Limb (tissue), 2 donors: ENCODE measurements around the gene GEMIN5.
A peak's percentile ranks its signal among the peaks of the same experiment; 100 is the strongest.
"Not testable (repeated sequence)": the region's sequence is repeated elsewhere in the genome, so short reads cannot be mapped to it uniquely, and the experiment has no call there.

Source experiments
- DNase-seq, 2 donors: peaks; one replicate each; pipeline ENCODE4 v3.0.0-alpha.2; 2016; ENCODE audit errors: extremely low spot score in 2 of 2

The GEMIN5 gene, protein sequence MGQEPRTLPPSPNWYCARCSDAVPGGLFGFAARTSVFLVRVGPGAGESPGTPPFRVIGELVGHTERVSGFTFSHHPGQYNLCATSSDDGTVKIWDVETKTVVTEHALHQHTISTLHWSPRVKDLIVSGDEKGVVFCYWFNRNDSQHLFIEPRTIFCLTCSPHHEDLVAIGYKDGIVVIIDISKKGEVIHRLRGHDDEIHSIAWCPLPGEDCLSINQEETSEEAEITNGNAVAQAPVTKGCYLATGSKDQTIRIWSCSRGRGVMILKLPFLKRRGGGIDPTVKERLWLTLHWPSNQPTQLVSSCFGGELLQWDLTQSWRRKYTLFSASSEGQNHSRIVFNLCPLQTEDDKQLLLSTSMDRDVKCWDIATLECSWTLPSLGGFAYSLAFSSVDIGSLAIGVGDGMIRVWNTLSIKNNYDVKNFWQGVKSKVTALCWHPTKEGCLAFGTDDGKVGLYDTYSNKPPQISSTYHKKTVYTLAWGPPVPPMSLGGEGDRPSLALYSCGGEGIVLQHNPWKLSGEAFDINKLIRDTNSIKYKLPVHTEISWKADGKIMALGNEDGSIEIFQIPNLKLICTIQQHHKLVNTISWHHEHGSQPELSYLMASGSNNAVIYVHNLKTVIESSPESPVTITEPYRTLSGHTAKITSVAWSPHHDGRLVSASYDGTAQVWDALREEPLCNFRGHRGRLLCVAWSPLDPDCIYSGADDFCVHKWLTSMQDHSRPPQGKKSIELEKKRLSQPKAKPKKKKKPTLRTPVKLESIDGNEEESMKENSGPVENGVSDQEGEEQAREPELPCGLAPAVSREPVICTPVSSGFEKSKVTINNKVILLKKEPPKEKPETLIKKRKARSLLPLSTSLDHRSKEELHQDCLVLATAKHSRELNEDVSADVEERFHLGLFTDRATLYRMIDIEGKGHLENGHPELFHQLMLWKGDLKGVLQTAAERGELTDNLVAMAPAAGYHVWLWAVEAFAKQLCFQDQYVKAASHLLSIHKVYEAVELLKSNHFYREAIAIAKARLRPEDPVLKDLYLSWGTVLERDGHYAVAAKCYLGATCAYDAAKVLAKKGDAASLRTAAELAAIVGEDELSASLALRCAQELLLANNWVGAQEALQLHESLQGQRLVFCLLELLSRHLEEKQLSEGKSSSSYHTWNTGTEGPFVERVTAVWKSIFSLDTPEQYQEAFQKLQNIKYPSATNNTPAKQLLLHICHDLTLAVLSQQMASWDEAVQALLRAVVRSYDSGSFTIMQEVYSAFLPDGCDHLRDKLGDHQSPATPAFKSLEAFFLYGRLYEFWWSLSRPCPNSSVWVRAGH (N-terminal part only)

DNA sequence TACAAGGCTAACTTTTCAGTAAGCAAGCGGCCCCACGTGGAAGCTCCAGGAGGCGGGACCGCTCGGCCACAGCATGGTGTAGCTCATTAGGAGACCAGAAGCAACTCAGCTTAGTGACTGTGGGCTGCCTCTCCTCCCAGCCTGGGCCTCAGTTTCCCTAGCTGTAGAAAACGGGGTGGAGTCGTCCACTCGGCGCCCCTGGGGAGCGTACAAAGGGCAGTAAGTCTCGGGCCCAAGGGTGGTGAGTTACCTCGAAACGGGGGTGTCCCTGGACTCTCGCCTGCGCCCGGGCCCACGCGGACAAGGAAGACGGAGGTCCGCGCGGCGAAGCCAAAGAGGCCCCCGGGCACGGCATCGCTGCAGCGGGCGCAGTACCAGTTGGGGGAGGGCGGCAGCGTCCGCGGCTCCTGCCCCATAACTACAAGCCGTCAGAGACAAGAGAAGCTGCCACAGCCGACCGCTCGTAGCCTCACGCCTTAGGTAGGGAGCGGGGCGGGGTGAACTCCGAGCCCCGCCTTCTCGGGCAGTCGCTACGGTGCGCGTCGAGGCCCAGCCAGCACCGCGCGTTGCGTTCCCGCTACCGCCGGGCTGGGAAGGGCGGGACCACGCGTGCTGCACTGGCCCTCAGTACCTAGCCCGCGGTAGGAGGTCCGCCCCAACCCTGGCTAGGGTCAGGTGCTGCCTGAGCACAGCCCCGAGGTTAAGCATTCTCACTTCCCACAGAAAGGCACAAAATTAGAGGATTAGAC lies at the start of gene GEMIN5:
Gene GEMIN5 (minus strand): TSS at position 494 of the 749 bp plus-strand sequence. CDS start 78 bp downstream, at position 416.
- peak; percentile 84 to 91 for DNase-seq

DNA sequence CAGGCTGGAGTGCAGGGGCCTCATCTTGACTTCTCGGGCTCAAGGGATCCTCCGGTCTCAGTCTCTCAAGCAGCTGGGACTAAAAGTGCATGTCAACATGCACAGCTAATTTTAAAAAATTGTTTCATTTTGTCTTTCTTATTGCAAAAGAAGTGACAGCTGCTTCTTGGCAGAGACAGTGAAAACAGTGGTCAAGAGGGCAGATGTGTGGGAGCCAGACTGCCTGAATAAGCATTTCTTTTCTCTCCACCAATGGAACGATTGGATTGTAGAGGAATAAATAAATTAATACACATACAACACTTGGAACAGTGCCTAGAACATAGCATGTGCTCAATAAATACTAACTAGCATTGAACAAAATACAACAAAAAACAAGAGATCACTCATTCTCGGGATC lies 48.1 kb upstream of the GEMIN5 start:
- DNase-seq: no peak

DNA sequence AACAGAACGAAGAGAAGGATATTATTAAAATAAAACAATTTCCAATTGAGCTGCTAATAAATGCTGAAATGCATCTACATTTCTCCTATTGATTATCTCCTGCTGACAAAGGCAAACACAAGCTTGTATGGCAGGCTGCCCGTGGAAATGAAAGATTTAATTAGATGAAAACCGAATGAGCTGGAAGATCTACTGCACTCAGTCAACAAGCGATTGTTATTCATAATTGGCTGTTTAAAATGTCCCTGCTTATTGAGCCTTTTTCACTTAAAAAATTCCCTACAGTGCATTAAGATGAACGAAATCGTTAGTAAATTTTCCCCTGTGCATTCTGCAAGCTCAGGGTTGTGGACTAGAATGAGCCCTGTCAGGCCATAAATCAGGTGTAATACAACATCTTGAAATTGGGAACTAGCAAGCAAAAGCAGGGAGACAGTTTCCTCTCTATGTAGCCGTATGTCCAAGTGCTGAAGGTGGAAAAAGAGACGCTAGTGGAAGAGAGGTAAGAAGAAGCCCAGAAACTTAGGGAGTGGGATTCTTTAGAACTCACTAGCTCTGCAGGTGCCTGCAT lies 47.0 kb upstream of the GEMIN5 start:
- no peak for DNase-seq

DNA sequence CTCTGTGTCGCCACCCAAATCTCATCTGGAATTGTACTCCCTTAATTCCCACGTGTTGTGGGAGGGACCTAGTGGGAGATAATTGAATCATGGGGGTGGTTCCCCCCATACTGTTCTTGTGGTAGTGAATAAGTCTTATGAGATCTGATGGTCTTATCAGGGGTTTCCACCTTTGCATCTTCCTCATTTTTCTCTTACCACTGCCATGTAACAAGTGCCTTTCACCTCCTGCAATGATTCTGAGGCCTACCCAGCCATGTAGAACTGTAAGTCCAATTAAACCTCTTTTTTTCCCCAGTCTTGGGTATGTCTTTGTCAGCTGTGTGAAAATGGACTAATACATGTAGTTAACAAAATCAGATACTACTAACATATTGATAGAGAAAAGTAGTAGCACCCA lies 40.3 kb upstream of the GEMIN5 start:
- not testable (repeated sequence) for DNase-seq

DNA sequence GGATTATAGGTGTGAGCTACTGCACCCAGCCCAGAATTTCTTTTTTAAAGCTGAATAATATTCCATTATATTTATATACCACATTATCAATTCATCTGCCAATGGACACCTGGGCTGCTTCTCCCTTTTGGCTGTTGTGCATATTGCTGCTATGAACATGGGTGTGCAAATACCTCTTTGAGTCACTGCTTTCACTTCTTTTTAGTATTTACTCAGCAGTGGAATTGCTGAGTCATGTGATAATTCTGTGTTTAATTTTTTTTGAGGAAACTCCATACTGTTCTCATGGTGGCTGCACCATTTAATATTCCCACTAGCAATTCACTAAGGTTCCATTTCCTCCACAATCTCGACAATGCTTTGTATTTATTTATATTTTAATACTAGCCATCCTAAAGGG lies 39.4 kb upstream of the GEMIN5 start:
- DNase-seq: no peak

DNA sequence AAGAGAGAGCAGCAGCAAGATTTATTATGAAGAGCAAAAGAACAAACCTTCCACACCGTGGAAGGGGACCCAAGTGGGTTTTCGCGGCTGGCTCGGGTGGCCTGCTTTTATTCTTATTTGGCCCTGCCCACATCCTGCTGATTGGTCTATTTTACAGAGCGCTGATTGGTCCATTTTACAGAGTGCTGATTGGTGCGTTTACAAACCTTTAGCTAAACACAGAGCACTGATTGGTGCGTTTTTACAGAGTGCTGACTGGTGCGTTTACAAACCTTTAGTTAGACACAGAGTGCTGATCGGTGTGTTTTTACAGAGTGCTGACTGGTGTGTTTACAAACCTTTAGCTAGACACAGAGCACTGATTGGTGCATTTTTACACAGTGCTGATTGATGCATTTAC lies 38.1 kb upstream of the GEMIN5 start:
- not testable (repeated sequence) for DNase-seq

DNA sequence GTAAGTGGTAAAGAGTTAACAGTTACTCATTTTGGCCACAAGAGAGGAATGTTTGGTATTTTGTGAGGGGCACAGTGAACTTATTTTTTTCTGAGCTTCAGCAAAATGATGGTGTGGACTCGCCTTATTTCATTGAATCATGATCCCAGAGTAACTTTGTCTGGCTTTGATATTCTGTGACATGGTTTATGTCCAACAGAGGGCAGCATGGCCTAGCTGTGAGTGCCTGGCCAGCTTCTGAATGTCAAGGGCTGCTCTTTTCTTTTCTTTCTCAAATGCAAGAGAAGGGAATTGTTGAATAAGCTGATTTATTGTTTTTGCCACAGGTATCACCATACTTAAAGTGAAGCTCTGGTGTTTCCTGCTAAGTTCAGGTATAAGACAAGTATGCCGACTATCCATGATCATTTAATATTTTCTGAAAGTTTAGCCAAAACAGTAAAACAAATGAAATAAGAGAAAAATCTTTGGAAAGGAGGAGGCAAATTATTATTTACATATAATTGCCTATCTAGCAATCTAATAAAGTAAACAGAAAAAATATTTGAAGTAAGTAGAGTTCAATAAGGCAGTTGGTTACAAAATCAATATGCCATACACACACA lies 34.6 kb upstream of the GEMIN5 start:
- peak; percentile 49 to 57 for DNase-seq

DNA sequence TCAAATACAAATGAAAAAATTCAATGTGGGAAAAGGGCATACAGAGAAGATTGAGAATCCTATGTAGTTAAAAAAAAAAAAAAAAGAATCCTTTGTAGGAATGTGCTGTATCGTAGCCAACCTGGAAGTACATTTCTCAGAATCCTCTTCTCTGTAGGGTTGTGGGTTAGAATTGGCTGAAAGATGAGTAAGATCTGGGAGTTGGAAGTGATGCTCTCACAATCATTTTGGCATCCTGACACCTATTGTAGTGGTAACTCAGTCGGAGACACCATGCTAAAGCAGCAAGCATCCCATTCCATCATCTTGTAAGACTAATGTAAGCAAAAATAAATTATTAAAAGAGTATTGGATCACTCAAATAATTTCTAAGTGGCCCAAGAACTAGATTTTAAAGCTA lies 33.5 kb upstream of the GEMIN5 start:
- DNase-seq: no peak

DNA sequence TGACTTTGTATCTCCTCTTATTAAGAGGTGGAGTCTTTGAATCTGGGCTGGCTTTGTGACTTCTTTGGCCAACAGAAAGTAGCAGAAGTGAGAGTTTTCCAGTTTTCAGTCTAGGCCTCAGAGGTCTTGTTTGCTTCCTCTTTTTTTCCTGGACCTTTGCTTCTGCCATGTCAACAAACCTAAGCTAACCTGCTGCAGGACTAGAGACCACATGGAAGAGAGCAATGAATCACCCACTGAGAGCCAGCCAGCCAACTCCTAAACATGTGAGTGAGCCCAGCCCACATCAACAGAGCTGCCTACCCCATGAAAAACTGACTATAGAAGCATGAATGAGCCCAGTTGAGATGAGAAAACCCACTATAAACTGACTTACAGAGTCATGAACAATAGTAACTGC lies 32.7 kb upstream of the GEMIN5 start:
- no peak for DNase-seq

DNA sequence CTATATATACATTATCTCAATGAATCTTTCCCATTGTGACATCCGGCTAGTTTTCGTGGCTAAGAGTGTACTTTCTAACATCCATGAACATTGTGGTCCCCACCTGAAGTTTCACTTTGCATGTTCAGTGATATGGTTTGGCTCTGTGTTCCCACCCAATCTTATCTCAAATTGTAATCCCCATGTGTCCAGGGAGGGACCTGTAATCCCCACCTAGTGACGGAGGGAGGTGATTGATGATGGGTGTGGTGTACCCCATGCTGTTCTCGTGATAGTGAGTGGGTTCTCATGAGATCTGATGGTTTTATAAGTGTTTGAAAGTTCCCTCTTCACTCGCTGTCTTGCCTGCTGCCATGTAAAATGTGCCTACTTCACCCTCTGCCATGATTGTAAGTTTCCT lies 30.9 kb upstream of the GEMIN5 start:
- no peak for DNase-seq

DNA sequence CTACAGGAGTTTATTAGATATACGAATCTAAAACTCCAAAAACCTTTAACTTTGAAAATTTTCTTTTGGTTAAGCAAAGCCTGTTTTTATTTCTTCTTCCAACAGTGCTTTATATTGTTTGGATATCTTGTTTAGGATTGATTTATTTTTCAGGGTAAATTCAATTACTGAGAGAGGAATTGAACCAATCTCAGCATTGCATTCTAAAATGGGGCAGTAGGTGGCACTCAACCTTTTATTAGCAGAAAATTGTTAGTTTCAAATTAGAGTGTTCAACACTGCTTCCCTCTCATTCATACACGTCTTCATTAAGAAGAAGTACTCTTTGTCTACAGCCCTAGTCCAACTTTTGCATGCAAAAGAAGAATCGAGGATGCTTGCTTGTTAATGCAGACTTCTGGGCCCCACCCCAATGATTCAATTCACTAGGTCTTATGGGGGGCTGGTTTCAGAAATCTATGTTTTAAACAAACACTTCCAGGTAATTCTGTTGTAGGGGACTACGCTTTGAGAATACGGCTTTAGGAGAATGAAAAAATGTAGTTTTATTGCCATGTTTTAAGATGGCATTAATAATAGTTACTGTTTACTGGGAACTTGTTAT lies 29.5 kb upstream of the GEMIN5 start:
- DNase-seq: no peak

DNA sequence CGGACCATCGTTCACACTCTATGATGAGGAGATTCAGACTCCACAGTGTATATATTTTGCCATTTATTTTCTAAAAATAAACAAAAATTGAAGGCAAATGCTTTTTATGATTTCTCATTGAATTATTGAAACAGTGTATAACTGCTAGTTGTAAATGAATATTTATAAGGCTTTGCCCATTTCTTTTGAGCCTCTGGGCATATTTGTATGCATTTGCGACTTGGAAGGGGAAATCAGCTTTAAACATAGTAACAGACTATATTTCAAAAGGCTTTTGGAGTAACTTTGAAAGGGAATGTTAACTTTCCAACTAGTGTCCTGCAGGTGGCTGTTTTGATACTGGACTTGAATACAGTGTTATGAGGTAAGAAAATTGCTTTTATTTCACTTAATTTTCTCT lies 28.9 kb upstream of the GEMIN5 start:
- DNase-seq: no peak

DNA sequence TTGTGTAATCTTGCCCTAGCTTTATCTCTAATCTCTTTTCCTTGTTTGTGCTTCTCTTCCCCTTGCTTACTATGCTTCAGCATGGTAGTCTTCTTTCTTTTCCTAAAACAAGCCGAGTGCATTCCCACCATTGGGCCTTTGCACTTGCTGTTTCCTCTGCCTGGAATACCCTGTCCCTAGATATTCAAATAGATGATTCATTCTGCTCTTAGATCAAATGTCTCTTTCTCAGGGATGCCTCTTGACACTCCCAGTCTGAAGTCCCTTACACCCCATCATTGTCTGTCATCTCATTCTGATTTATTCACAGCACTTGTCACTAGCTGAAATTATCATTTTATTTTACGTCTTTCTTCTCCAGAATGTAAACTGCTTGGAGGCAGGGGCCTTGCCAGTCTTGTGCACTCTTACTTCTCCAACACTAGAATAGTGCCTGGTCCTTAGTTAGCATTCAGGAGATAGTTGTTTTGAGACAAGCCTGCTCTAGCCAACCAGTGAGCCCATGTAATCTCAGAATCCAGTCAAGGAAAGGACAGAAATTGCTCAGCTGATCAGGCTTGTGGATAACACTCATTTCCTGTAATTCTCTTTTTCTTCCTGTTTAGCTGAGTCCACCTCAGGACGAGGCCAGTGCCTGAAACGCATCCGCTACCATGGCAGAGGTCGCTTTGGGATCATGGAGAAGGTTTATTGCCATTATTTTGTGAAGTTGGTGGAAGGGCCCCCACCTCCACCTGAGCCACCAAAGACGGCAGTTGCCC lies 28.2 kb upstream of the GEMIN5 start:
- DNase-seq: no peak

DNA sequence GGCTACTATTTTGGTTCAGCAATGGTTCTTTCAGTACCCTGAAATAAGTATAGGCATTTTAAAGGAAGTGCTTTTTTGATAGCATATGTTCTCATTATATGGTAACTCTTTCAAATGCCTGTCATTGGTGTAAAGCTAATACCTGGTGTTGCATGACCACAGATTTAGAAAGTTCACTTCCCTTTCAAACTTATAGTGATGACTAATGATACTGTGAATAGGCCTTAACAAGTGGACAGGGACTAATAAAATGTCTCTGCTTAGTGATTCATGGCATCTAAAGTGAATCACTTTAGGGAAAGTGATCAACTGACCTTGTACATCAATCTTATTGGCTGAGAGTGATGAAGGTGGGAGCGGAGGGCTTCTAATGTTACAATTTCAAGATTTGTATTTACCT lies 24.5 kb upstream of the GEMIN5 start:
- no peak for DNase-seq

DNA sequence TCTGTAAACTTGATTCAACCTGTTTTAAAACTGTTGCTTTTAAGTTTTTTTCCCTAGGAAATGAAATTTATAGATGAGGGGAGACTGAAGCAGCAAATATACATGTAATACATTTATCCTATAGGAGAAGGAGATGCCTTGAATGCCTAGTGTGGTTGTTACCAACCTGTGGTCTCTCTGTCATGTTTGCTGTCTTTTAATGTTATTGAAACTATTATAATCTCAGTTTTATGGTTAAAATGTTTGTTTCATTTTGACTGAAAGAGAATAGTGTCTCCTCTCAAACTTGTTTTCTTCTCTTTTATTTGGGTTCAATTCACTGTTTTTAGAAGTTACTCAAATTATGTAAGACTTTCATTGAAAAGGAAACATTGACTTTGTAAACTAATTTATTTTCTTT lies 18.7 kb upstream of the GEMIN5 start:
- no peak for DNase-seq

DNA sequence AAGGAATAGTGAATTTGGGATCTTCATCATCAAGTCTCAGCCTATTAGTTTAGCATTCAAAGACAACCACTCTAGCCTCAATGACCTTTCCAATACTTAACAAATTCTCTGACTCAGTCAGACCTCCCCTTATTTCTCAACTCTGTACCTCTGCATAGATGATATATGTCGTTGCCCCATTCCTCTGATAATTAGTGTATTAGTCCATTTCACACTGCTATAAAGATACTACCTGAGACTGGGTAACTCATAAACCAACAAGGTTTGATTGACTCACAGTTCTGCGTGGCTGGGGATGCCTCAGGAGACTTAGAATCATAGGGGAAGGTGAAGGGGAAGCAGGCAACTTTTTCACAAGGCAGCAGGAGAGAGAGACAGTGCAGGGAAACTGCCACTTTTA lies 11.8 kb upstream of the GEMIN5 start:
- DNase-seq: no peak

DNA sequence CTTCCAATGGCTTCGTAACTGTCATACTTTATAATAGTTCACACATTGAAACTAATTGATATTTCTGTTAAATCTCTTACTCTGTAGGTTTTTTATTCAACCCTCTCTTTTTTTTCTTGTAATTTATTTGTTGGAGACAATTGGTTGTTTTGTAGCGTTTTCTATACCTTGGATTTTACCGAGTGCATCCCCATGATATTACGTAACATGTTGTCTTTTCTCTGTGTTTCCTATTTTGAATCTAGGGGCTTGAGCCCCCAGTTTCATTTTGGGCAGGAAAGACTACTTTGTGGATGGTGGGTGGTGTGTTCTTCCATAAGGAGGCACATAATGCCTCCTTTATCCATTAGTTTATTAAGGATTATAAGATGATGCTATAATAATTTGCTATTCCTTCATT lies 10.3 kb upstream of the GEMIN5 start:
- no peak for DNase-seq

DNA sequence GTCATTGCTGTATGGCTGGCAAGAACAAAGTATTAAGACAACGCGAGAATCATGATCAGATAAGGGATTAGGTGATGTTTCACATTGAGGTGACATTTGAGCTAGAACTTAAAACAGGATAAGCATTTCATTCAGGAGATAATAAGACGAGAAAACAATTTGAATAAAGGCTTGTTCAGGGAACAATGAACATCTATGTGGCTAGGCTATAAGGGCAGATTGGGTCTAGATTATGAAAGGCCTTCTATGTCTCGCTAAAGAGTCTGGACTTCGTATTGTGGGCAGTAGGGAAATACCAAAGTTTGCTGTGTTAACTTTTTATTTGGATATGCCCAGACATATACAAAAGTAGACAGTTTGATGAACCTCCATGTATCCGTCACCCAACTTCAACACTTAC lies 9.8 kb upstream of the GEMIN5 start:
- DNase-seq: no peak

DNA sequence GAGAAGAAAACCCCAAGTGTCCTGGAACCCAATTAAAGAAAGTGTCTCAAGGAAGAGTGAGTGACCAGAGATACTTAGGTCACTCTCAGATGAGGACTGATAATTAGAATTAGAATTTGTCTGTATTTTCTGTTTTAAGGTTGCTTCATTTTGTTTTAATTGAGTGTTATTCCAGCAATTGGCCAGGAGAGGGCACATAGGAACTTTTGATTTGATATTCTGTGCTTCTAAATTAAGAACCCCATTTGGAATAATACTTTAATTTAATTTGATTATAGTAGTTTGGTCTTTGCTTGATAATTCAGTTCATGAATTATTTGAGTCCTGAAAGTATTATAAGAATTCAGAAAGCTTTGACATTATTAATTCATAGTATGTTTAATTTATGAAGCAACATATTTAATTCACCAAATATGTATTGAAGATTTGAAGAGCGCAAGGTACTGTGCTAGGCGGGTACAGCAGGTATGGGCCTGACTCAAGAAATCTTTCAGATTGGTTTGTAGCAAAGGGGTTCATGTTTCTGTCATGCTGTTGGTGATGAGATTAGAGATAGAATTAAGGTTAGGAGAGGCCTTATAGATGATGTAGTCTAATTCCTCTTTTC lies 7.8 kb upstream of the GEMIN5 start:
- DNase-seq: peak in 1 of 2 donors; percentile 33
